LoVo (cell line): ENCODE results near the gene RELCH.
A peak's percentile ranks its signal among the peaks of the same experiment; 100 is the strongest.

Source experiments
- DNase-seq: peaks from one replicate; pipeline ENCODE4 v3.0.0-alpha.2; 2016; ENCODE audit warnings: low spot score

The RELCH gene

DNA sequence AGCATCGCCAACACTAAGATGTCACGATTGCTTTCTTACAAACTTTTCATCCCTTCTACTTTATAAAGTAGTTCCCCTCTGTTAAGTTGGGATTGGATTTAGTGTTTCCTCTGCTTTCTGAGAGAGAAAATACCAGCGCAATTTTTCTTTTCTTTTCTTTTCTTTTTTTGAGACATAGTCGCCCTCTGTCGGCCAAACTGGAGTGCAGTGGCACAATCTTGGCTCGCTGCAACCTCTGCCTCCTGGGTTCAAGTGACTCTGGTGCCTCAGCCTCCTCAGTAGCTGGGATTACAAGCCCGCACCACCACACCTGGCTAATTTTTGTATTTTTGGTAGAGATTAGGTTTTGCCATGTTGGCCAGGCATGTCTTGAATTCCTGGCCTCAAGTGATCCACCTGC, 9.0 kb downstream of the RELCH start:
- no peak for DNase-seq

DNA sequence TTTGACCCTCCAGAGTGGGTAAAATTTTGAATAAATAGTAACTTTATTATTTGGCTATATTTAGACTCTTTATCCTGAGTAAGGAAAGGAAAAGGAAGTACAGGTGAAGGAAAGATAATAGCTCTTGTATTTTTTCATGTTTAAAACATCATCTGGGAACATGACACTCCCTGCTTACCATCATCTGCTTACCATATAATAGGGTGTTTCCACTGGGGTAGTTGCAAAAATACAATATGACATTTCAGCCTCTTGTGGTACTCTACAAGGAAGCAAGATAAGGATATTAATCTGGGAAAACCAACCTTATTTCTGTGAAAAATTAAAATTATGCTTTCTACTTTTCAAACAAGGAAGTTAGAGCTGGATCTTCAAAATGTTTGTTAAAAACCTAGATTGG, 9.9 kb downstream of the RELCH start:
- no peak for DNase-seq

DNA sequence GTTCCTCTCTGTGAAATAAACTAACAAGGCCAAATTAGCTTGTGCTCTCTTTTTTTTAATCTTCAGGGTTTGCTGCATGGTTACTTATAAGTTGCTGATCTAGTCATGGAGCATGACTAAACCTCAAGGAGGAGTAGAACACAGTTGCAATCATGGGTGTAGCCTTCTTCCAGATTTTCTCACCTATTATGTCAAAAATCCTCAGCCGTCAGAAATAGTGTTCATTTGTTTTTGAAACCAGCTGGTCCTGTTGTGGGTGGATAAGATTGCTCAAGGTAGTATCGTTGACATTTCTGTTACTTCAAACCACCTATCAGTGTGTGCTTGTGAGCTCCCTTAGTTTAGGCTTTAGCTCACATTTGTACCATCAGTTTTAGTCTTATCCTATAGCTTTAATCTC, 11.2 kb downstream of the RELCH start:
- DNase-seq: no peak

DNA sequence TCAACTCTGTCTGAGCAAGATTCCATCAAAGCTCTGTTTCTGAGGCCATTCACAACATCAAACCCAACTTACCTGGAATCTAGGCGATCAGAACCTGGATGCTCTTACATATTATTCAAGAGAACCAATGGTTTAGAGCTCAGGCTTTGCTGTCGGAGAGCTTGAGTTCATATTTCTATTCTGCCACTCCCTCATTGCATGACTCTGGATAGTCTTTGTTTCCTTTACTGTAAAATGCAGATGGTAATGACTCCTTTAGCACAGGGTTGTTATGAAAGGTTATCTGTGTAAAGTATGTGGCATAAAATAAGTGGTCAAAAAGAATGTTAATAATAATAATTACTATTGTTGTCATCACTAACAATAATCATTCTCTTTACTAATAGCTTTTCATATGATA, 12.6 kb downstream of the RELCH start:
- DNase-seq: no peak

DNA sequence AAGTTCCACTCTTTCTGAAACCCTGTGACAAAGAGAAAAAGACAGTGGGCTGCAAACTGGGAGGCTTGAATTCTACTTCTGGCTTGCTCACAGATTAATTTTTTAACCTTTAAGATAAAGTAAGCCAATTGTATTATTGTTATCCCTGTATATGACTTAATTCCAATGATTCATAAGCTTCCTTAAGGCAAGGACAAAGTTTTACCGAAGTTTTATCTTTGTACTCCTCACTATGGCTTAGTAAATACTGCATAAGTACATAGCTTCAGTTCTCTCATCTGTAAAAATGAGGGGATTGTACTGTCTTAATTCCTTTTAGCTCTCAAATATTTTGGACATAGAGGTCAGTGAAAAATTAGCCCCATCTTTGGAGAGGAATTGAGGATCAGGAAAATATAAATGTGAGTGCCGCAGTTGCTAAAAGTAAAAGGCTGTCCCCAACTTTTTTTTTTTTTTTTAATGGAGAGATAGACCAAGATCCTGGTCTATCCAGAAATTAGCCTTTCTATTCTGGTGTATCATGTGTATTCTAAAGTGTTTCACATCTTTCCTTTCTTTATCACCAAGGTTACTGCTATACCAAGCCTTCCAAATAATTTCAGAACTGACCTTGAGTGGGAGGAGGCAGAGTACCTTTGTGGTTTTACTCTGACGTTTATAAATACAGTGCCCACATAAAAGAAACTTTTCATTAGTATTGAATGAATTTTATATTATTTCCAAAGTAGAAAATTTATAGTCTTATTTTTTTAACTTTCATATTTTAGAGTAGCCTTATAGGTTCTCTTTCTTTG, 13.3 kb downstream of the RELCH start:
- DNase-seq: no peak

DNA sequence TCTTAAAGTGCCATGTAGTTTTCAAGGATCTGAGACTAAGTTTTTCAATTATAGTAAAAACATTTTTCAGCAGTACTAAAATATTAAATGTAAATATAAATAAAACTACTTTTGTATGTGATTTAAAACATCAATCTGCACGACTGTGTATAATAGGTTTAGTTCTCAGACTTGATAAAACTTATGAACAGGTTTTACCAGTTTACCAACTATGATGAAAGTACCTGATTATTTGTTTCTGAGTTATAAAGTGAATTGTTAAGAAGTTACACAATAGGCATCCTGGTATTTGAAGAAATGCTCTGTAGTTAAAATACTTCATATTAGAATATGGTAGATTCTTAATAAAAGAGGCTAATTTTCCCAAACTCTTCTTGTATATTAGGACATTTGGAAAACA, 14.8 kb downstream of the RELCH start:
- DNase-seq: peak; percentile 51

DNA sequence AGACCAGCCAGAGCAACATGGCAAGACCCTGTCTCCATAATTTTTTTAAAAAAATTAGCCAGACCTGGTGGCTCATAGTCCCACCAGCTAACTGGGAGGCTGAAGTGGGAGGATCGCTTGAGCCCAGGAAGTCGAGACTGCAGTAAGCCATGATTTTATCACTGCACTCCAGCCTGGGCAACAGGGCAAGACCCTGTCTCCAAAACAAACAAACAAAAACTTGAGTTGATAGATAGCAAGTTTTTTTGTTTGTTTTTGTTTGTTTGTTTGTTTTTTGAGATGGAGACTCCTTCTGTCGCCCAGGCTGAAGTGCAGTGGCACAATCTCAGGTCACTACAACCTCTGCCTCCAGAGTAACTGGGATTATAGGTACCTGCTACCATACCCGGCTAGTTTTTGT, 18.8 kb downstream of the RELCH start:
- DNase-seq: no peak

DNA sequence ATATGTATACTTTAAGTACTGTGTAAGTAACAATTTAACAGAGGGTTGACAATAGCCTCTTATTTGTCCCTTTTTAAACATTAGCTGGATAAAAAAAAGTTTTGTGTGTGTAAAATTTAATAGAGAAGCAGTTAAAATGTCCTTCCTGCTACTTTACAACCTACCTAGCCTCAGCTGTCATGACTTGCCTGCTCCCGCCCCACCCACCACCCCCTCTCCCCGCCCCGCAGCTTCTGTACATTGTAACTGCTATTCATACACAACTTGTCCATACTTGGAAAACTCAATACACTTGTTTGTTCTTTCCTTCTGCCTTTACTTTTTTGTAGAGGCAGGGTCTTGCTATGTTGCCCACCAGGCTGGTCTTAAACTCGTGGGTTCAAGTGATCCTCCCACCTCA, 19.5 kb downstream of the RELCH start:
- DNase-seq: no peak

DNA sequence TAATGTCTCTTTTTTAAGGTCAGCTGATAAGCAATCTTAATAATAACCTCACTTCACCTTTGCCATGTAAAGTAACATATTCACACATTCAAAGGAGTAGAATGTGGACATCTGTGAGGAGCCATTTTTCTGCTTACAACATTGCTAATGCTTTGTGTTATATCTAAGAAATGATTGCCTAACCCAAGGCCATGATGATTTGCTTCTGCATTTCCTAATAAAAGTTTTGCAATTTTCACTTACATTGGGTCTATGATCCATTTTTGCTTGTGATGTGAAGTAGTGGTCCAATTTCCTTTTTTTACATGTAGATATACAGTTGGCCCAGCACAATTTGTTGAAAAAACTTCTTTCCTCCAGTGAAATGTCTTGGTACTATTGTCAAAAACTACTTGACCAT, 22.0 kb downstream of the RELCH start:
- no peak for DNase-seq

DNA sequence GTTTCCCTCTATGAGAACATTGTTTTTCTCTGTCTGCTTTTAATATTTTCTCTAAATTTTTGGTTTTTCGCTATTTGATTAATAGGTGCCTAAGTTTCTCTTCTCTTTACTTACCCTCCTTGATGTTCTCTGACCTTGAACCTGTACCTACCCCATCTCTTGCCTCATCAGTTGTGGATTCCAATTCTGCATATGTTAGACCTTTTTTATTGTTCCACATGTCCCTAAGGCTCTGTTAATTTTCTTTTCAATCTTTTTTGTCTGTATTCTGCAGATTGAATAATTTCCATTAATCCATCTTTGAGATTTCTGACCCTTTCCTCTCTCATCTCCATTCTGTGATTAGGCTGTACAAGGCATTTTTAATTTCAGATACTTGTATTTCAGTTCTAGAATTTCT, 23.1 kb downstream of the RELCH start:
- DNase-seq: no peak

DNA sequence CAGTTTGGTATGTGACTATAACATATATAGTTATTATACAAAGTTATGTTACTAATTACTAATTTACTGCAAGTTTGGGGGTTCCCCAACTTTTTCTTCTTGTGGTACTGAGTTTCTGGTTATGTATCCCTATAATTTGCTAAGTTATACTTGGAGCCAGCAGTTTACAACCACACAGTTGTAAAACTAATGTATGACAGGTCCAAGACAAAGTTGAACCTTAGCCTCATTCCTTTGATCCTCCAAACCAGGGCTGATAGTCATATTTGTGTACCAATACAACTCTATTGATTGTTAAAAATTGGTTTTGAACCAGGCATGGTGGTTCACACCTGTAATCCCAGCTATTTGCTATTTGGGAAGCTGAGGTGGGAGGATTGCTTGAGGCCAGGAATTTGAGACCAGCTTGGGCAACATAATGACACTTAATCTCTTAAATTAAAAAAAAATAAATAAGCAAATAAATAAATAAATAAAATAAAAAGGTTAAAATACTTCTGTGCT, 24.3 kb downstream of the RELCH start:
- no peak for DNase-seq

DNA sequence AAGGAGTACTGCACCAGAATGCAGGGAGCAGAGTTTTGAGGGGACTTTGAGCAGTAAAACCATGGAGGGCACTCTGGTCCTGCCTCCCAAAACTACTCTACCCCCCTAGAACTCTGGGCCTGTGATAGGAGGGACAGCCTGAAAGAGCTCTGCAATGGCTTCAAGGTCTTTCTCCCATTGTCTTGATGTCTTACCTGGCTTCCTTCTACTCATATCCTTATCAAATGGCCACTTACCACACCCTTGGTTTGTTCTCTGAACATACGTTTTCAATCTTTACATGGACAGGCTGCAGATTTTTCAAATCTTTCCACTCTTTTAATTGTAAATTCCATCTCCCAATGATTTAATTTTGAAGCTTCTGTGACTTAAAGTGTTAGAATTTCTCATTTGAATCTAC, 27.7 kb downstream of the RELCH start:
- no peak for DNase-seq

DNA sequence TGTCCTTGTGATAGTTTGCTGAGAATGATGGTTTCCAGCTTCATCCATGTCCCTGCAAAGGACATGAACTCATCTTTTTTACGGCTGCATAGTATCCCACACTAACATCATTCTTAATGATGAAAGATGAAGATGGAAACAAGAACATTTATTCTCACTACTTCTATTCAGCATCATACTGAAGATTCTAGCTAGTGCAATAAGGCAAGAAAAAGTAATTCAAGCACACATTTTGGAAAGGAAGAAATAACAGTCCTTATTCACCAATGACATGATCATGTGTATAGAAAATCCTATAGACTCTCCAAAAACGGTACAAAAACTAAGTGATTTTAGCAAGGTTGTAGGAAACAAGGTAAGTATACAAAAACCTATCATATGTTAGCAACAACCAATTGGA, 37.2 kb downstream of the RELCH start:
- no peak for DNase-seq

DNA sequence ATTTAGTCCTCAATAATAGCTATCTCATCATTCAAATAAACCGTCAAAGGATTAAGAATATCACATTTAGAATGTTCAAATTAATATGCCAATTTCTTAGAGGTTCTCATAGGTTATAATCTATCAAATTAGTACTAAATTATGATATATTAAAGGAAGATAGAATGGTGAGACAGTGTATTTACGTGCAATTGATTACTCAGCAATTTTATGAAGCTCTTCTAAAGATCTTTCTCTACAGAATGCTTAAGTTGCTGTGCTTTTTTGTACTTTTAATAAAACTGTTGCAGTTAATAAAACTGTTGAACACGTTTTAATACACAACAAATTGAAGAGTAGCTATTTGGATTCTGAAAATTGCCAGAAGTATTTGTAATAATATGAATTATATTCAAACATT, 39.0 kb downstream of the RELCH start:
- DNase-seq: no peak

DNA sequence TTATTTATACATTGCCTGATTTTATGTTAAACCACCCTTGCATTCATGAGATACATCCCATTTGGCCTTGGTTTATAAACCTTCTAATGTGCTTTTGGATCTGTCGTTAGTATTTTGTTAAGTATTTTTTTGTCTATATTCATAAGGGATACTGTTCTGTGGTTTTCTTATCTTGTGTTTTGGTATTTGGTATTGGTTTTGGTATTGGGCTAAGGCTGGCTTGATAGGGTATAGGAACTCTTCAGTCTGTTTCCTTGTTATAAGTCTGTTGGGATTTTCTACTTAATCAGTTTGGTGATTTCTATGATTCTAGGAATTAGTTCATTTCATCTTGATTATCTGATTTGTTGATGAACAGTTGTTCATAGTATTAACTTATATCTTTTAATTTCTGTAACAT, 49.2 kb downstream of the RELCH start:
- DNase-seq: no peak

DNA sequence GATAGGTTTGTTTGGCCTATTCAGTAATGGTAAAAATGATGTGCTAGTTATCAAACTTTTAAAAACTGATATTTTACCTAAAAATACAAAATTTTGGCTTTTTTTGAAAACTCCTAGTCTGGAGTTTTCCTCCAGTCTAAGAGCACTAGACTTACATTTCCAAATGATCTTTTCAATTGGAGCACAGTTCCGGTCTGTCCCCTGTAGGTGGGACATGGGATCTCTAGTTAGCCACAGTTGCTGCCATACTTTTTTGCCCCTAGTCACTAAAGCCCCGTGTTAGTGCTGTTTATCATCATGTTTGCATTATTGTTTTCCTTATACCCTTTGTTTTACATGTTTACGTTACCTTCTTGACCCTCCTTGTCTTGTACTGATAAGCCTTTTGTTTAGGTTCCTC, 52.4 kb downstream of the RELCH start:
- no peak for DNase-seq

DNA sequence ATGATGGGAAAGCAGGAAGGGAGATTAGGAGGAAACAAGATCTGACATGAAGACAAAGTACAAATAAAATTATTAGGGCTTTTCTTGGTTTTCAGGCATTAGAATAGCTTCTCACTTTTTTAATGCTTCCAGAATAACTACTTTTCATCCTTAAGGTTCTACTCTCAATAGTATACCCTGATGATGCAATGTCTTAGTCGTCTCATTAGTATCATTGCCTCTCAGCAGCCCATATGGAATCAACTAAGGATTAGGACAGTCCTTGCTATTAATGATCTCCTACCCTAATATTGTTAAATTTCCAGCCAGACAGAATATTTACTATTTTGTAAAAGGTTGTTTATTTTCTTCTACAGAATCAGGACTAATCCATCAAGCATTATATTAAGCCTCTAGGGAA, 55.9 kb downstream of the RELCH start:
- DNase-seq: no peak

DNA sequence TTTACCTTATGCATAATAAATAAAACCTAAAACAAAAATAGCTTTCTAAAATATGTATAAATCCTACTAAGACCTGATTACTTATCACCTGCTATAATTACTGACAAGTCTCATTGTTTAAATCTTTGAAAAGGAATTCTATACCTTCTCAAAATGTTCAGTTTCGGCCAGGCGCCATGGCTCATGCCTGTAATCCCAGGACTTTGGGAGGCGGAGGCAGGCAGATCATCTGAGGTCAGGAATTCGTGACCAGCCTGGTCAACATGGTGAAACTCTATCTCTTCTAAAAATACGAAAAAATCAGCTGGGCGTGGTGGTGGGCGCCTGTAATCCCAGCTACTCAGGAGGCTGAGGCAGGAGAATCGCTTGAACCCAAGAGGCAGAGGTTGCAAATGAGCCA, 58.1 kb downstream of the RELCH start:
- DNase-seq: no peak

DNA sequence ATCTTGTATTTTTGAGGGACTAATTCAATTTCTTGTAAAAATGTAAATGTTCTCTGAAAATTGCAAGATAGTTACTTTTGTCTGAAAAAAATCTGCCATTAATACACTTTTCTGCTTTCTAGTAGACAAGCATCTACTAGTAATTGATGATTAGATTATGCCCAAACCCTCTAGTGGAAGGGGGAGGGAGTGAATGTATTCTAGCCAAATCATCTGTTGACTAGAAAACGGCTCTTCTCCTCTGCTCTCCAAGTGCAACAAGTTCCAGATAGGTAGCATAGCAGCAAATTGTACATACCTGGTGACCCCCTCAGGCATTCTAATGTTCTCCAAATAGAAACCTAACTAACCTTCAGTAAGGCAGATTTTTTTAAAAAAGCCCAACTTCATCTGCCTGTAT, 58.6 kb downstream of the RELCH start:
- DNase-seq: no peak

DNA sequence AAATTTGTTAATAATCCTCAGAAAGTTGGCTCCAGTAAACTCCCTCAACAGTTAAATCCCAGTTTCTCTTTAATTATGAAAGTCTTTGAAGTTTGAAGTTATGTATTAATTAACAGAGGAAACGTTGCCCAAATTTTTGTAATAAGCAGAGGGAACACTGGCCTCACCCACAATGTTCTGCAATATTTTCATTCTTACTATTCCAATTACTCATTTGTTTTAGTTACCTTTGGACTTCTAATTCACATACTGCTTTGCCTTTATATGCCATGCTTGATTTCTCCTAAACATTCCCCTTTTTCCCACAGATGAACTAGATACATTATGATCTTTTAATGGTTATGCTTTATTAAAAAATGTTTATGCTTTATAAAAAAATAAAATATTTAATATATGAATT, 61.3 kb downstream of the RELCH start:
- DNase-seq: no peak

DNA sequence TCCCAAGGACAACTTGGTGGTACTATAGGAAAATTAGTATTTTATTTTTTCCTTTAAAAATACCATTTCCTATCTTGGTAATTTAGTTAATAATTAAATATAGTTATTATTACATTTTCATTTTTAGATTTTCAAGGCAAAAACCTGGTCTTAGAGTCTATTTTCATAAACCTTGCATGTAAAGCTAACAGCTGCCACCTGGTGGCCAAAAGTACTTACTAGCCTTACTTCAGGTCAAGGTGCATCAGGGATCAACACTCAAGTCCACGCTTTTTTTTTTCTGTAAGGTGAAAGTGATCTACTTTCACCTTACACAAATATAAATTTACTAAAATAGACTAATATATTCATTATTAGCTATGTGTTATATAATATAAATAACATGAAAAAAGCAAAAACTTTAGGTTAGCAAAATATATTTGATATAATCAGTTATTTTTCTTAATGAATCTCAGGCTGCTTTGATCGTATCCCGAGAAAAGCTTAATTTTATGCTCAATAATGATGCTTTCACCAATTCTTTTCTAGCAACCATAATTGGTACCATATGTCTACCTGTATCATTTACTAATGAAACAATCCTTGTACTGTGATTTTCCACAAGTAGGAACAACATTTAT, 62.5 kb downstream of the RELCH start:
- peak; percentile 74 for DNase-seq

DNA sequence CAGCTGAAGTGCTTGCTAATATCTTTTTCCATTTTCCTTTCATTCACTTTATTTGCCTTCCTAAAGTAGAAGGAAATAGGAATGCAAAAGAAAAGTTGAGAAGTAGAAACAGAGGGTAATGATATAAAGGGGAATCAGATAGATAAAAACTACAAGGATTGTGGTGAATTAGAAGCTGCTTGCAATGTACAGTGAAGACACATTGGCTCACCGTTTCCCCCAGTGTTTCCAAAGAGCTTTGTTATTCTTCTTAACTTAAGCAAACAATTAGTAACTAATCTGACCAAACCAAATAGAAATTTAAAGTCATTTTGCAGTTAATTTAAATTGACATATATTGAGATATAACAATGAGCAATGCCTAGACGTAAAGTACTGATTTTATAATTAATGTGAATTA, 63.4 kb downstream of the RELCH start:
- DNase-seq: no peak

DNA sequence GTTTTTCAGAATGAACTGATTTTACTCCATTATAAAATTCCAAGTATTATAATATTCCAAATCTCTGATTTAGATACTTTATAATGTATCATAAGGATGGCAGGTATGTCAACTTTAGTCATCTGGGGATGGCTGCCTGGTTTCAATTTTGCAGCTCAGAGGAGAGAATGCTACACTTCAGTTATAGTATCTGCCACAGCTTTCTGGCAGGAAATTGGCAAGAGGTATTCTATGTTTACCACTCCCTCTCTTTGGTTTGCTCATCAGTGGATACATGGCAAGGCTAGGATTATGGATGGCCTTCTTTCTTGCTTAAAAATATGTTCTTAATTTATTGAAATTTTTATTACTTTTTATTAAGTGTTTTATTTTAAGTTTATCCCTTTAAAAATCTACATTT, 71.0 kb downstream of the RELCH start:
- no peak for DNase-seq

DNA sequence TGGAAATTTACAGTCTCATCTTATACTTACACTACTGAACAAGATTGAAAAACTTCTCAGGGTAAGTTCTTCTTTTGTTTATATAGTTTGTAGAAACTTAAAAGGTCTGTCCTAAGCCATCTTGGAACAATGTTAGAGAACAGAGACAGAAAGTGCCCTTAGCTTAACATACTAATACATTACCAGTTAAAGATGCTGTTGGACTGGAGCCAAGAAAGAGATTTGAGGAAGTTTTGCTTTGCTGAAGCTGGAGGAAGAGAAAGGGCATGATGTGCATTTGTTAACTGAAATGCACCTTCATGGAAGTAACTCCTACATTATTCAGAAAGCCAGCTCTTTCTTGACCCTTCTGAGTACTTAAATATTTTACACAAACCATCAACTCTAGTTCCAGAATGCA, 71.6 kb downstream of the RELCH start:
- no peak for DNase-seq
